GM23338 (cell line): ENCODE results near the gene FHAD1. TPM values are rescaled to one million over a fixed set of nuclear protein-coding genes. Genes with fewer than 3 reads are reported as not detected.

Experiments used
- ETS1 ChIP-seq: IDR thresholded peaks from 2 replicates; pipeline ENCODE4 v1.6.1; 2016; ENCODE audit warnings: antibody characterized with exemption
- EZH2 ChIP-seq: fragments of 200-600 bp; sonication (generic); IDR thresholded peaks from one replicate; pipeline ENCODE4 v1.8.0; 2017; ENCODE audit warnings: antibody characterized with exemption, mild to moderate bottlenecking, low read depth; ENCODE audit not compliant: unreplicated experiment
- NANOG ChIP-seq: IDR thresholded peaks from 2 replicates; pipeline ENCODE4 v1.6.1; 2016; ENCODE audit warnings: antibody characterized with exemption, borderline replicate concordance
- POLR2AphosphoS5 ChIP-seq: IDR thresholded peaks from 2 replicates; pipeline ENCODE4 v1.6.1; 2016; ENCODE audit warnings: antibody characterized with exemption, low read depth
- REST ChIP-seq: IDR thresholded peaks from one replicate; pipeline ENCODE4 v1.6.1; 2018; ENCODE audit warnings: antibody characterized with exemption; ENCODE audit not compliant: unreplicated experiment
- STAT1 ChIP-seq: IDR thresholded peaks from one replicate; pipeline ENCODE4 v1.6.1; 2016; ENCODE audit warnings: antibody characterized with exemption; ENCODE audit not compliant: unreplicated experiment
- ZNF331 ChIP-seq: fragments of 250-450 bp; sonication (Bioruptor Pico); IDR thresholded peaks from 2 replicates; pipeline ENCODE4 v1.5.0; 2020; ENCODE audit warnings: low read depth, mild to moderate bottlenecking, moderate library complexity
- polyA plus RNA-seq: library from polyadenylated mRNA; unstranded; fragments of >200 nt; fragmentation: Nextera tagmentation; extraction: Ambion mirVana; gene quantifications from 2 replicates; pipeline ENCODE4 v1.2.1, GENCODE V29; 2016
- total RNA-seq: library from RNA; depleted of rRNA; stranded (reverse); fragments of >200 nt; shearing (Covaris generic); gene quantifications from 2 replicates; pipeline ENCODE4 v1.2.3, GENCODE V29; 2014
- TF ChIP-seq, protein P1 (sequence below): fragments of 250-450 bp; sonication (Bioruptor Pico); IDR thresholded peaks from 2 replicates; pipeline ENCODE4 v1.5.0; 2020; ENCODE audit warnings: mild to moderate bottlenecking, moderate library complexity

Gene FHAD1
- total and polyA plus RNA-seq, 2 experiments from 2014 or later, result 1.8 to 3.3 TPM

- TF ChIP-seq, protein P1, sequence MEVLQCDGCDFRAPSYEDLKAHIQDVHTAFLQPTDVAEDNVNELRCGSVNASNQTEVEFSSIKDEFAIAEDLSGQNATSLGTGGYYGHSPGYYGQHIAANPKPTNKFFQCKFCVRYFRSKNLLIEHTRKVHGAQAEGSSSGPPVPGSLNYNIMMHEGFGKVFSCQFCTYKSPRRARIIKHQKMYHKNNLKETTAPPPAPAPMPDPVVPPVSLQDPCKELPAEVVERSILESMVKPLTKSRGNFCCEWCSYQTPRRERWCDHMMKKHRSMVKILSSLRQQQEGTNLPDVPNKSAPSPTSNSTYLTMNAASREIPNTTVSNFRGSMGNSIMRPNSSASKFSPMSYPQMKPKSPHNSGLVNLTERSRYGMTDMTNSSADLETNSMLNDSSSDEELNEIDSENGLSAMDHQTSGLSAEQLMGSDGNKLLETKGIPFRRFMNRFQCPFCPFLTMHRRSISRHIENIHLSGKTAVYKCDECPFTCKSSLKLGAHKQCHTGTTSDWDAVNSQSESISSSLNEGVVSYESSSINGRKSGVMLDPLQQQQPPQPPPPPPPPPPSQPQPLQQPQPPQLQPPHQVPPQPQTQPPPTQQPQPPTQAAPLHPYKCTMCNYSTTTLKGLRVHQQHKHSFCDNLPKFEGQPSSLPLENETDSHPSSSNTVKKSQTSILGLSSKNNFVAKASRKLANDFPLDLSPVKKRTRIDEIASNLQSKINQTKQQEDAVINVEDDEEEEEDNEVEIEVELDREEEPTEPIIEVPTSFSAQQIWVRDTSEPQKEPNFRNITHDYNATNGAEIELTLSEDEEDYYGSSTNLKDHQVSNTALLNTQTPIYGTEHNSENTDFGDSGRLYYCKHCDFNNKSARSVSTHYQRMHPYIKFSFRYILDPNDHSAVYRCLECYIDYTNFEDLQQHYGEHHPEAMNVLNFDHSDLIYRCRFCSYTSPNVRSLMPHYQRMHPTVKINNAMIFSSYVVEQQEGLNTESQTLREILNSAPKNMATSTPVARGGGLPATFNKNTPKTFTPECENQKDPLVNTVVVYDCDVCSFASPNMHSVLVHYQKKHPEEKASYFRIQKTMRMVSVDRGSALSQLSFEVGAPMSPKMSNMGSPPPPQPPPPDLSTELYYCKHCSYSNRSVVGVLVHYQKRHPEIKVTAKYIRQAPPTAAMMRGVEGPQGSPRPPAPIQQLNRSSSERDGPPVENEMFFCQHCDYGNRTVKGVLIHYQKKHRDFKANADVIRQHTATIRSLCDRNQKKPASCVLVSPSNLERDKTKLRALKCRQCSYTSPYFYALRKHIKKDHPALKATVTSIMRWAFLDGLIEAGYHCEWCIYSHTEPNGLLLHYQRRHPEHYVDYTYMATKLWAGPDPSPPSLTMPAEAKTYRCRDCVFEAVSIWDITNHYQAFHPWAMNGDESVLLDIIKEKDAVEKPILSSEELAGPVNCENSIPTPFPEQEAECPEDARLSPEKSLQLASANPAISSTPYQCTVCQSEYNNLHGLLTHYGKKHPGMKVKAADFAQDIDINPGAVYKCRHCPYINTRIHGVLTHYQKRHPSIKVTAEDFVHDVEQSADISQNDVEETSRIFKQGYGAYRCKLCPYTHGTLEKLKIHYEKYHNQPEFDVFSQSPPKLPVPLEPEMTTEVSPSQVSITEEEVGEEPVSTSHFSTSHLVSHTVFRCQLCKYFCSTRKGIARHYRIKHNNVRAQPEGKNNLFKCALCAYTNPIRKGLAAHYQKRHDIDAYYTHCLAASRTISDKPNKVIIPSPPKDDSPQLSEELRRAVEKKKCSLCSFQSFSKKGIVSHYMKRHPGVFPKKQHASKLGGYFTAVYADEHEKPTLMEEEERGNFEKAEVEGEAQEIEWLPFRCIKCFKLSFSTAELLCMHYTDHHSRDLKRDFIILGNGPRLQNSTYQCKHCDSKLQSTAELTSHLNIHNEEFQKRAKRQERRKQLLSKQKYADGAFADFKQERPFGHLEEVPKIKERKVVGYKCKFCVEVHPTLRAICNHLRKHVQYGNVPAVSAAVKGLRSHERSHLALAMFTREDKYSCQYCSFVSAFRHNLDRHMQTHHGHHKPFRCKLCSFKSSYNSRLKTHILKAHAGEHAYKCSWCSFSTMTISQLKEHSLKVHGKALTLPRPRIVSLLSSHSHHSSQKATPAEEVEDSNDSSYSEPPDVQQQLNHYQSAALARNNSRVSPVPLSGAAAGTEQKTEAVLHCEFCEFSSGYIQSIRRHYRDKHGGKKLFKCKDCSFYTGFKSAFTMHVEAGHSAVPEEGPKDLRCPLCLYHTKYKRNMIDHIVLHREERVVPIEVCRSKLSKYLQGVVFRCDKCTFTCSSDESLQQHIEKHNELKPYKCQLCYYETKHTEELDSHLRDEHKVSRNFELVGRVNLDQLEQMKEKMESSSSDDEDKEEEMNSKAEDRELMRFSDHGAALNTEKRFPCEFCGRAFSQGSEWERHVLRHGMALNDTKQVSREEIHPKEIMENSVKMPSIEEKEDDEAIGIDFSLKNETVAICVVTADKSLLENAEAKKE, result no peak
- TF ChIP-seq NANOG (no peak), REST (no peak), STAT1 (no peak), ETS1 (no peak), POLR2AphosphoS5 (no peak), EZH2 (no peak), ZNF331 (no peak)
These were observed 77.9 kb downstream of the FHAD1 start (continued) for GRCh38 chr1:15324869-15325335.
